Ascending aorta (tissue), 2 donors: Measurements from ENCODE around the gene PPP2R2D. TPM values are rescaled to one million over a fixed set of nuclear protein-coding genes. Genes with fewer than 3 reads are reported as not detected.

Source experiments
- DNase-seq, 2 donors: peaks; one replicate each; pipeline ENCODE4 v3.0.0-alpha.2; 2019; ENCODE audit warnings: low spot score in 2 of 2
- H3K27ac ChIP-seq, 2 donors: fragments of 200-600 bp; sonication (generic); one replicate each; pipeline ENCODE4 v1.5.1; 2016 to 2017; ENCODE audit warnings: mild to moderate bottlenecking in 1 of 2
- H3K27me3 ChIP-seq: fragments of 200-600 bp; sonication (generic); one replicate; pipeline ENCODE4 v1.5.1; 2017
- H3K36me3 ChIP-seq, 2 donors: fragments of 200-600 bp; sonication (generic); one replicate each; pipeline ENCODE4 v1.5.1; 2016
- H3K4me1 ChIP-seq, 2 donors: fragments of 200-600 bp; sonication (generic); one replicate each; pipeline ENCODE4 v1.5.1; 2016 to 2017; ENCODE audit warnings: mild to moderate bottlenecking in 1 of 2
- H3K4me3 ChIP-seq, 2 donors: fragments of 200-600 bp; sonication (generic); one replicate each; pipeline ENCODE4 v1.5.1; 2016 to 2017; ENCODE audit warnings: mild to moderate bottlenecking in 1 of 2
- H3K9me3 ChIP-seq, 2 donors: fragments of 200-600 bp; sonication (generic); one replicate each; pipeline ENCODE4 v1.5.1; 2016
- intact Hi-C: fragments of 100-400 bp; cut with DNase I; formaldehyde crosslinking; loops from one replicate; pipeline ENCODE4 v1.15.1; 2023
- total RNA-seq: library from RNA; depleted of rRNA; stranded (reverse); fragments of >200 nt; gene quantifications from one replicate; pipeline ENCODE4 v1.1.0, GENCODE V29; 2016
- TF ChIP-seq, protein P1 (sequence below), 3 experiments: fragments of 200-600 bp in 2 of 3; fragments of 450-650 bp in 1 of 3; sonication (generic) in 2 of 3; IDR thresholded peaks; one replicate each; pipeline ENCODE4 v1.5.1; 2016 to 2019; ENCODE audit warnings: antibody characterized with exemption in 3 of 3, mild to moderate bottlenecking in 1 of 3, moderate library complexity in 1 of 3

Gene PPP2R2D
- total RNA-seq, 1 donor from 2014 or later = 11.8 TPM

GRCh38 chr10:131875501-131875900, 25.3 kb upstream of the PPP2R2D start:
- no peaks in the 10 kb centered on the region for H3K4me1 ChIP-seq
- no peak for DNase-seq
- intact Hi-C loops = no loop called here
- no peak overlapping the region for H3K27ac ChIP-seq
- TF ChIP-seq, protein P1, sequence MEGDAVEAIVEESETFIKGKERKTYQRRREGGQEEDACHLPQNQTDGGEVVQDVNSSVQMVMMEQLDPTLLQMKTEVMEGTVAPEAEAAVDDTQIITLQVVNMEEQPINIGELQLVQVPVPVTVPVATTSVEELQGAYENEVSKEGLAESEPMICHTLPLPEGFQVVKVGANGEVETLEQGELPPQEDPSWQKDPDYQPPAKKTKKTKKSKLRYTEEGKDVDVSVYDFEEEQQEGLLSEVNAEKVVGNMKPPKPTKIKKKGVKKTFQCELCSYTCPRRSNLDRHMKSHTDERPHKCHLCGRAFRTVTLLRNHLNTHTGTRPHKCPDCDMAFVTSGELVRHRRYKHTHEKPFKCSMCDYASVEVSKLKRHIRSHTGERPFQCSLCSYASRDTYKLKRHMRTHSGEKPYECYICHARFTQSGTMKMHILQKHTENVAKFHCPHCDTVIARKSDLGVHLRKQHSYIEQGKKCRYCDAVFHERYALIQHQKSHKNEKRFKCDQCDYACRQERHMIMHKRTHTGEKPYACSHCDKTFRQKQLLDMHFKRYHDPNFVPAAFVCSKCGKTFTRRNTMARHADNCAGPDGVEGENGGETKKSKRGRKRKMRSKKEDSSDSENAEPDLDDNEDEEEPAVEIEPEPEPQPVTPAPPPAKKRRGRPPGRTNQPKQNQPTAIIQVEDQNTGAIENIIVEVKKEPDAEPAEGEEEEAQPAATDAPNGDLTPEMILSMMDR (IDR thresholded peaks at IDR 0.05) = no peak
- no peaks in the 10 kb centered on the region for H3K9me3 ChIP-seq
- H3K4me3 ChIP-seq = no peak overlapping the region
- H3K27me3 ChIP-seq = no peaks in the 10 kb centered on the region
- no peaks in the 10 kb centered on the region for H3K36me3 ChIP-seq

- no peak overlapping the region for H3K4me3 ChIP-seq
- H3K27me3 ChIP-seq = no peaks in the 10 kb centered on the region
- TF ChIP-seq, protein P1 (IDR thresholded peaks at IDR 0.05) = no peak
- no peak for DNase-seq
- H3K9me3 ChIP-seq = no peaks in the 10 kb centered on the region
- no peaks in the 10 kb centered on the region for H3K36me3 ChIP-seq
- no peak overlapping the region for H3K27ac ChIP-seq
- intact Hi-C loops = no loop called here
- H3K4me1 ChIP-seq = no peaks in the 10 kb centered on the region
Measured at GRCh38 chr10:131876017-131876416, 24.8 kb upstream of the PPP2R2D start.

DNA sequence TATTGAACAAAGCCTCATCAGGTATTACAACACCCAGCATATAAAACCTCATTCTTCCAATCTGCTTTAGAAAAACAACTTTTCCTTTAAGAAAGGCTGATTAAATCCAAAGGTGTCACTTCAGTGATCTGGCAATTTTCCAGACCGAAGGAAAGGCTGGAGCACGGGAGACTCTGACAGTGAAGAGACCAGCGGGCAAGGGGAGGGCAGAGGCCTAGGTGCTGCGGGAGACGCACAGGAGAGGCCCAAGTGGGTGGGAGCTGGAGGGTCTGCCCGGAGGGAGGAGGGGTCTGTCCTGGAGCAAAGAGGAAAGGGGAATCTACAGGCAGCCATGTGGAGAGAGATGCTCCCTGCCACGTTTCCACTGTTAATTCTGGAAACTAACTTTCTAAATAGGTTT, 24.3 kb upstream of the PPP2R2D start:
- Histone ChIP-seq H3K9me3 (no peaks in the 10 kb centered on the region), H3K27me3 (no peaks in the 10 kb centered on the region), H3K4me3 (no peak overlapping the region), H3K36me3 (no peaks in the 10 kb centered on the region), H3K4me1 (no peaks in the 10 kb centered on the region), H3K27ac (no peak overlapping the region)
- DNase-seq = no peak
- intact Hi-C loops = no loop called here
- TF ChIP-seq, protein P1 (IDR thresholded peaks at IDR 0.05) = no peak

GRCh38 chr10:131880016-131880590, 20.7 kb upstream of the PPP2R2D start:
- no peaks in the 10 kb centered on the region for H3K4me1 ChIP-seq
- TF ChIP-seq, protein P1 (IDR thresholded peaks at IDR 0.05) = no peak
- H3K9me3 ChIP-seq = no peaks in the 10 kb centered on the region
- H3K27ac ChIP-seq = no peak overlapping the region
- no peak for DNase-seq
- H3K27me3 ChIP-seq = no peaks in the 10 kb centered on the region
- intact Hi-C loops = no loop called here
- no peak overlapping the region for H3K4me3 ChIP-seq
- no peaks in the 10 kb centered on the region for H3K36me3 ChIP-seq

DNA sequence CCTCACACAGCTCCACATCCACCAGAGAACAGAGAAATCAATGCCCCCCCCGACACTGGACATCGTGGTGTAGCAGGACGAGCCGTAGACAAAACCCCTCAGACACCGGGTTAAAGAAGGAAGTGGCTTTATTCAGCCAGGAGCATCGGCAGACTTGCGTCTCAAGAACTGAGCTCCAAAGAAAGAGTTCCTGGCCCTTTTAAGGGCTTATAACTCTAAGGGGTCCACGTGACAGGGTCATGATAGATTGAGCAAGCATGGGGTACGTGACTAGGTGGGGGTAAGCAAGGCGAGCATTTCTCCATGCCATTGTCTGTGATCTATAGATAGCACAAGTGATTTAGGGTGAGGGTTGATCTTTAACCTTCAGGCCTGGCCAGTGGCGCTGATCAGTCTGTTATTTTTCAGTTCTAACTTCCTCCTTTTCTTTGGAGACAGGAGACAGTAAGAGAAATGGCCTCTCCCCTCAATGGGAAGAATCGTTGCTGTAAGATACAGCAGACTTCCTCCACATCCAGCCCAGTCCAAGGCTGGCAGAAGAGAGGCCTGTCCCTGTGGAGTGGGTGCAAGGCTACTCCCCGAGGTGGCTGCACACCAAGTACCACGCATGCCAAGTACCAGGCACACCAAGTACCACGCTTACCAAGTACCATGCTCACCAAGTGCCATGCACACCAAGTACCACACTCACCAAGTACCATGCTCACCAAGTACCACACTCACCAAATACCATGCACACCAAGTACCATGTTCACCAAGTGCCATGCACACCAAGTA, 19.5 kb upstream of the PPP2R2D start:
- Histone ChIP-seq H3K27me3 (no peaks in the 10 kb centered on the region), H3K4me3 (no peak overlapping the region), H3K36me3 (no peaks in the 10 kb centered on the region), H3K9me3 (no peaks in the 10 kb centered on the region), H3K4me1 (no peaks in the 10 kb centered on the region), H3K27ac (no peak overlapping the region)
- TF ChIP-seq, protein P1 (IDR thresholded peaks at IDR 0.05) = no peak
- no peak for DNase-seq
- intact Hi-C loops = no loop called here
